HepG2 (cell line): Measurements from ENCODE around the gene PGPEP1. TPM values are rescaled to one million over a fixed set of nuclear protein-coding genes. Genes with fewer than 3 reads are reported as not detected.

ENCODE experiments used
- AKNA ChIP-seq: sonication (generic); formaldehyde crosslinking; IDR thresholded peaks from 2 replicates; pipeline ENCODE4 v1.4.0; 2020; ENCODE audit warnings: missing genetic modification reagents, borderline replicate concordance
- CENPT ChIP-seq: sonication (generic); formaldehyde crosslinking; IDR thresholded peaks from 2 replicates; pipeline ENCODE4 v1.8.0; 2022; ENCODE audit warnings: low read depth, mild to moderate bottlenecking, moderate library complexity, missing genetic modification reagents
- FOXO4 ChIP-seq: sonication (generic); formaldehyde crosslinking; conservative IDR thresholded peaks from 2 replicates; pipeline ENCODE4 v1.8.1; 2023; ENCODE audit warnings: missing genetic modification reagents
- NR2F2 ChIP-seq: IDR thresholded peaks from 2 replicates; pipeline ENCODE4 v1.6.1; 2012; ENCODE audit warnings: low read depth, inconsistent platforms, borderline replicate concordance
- TBP ChIP-seq: sonication (generic); formaldehyde crosslinking; IDR thresholded peaks from 2 replicates; pipeline ENCODE4 v1.5.0; 2020; ENCODE audit warnings: missing genetic modification reagents
- THYN1 ChIP-seq: sonication (generic); formaldehyde crosslinking; IDR thresholded peaks from 2 replicates; pipeline ENCODE4 v1.8.1; 2023; ENCODE audit warnings: low read depth, mild to moderate bottlenecking, moderate library complexity, missing genetic modification reagents, borderline replicate concordance
- ZNF350 ChIP-seq: sonication (generic); formaldehyde crosslinking; IDR thresholded peaks from 2 replicates; pipeline ENCODE4 v1.4.0; 2020; ENCODE audit warnings: mild to moderate bottlenecking, low read depth, missing genetic modification reagents, borderline replicate concordance
- ZNF639 ChIP-seq: conservative IDR thresholded peaks from 2 replicates; pipeline ENCODE4 v1.6.1; 2018; ENCODE audit warnings: missing genetic modification reagents
- polyA plus RNA-seq, 8 experiments: library from polyadenylated mRNA; depleted of rRNA in 3 of 8; stranded (reverse) in 7 of 8; unstranded in 1 of 8; fragments of >200 nt; fragmentation: Illumina TruSeq in 4 of 8; extraction: Trizol in 4 of 8; gene quantifications; 2 replicates each; pipeline versions ENCODE4 v1.2.1 to v1.2.3, GENCODE V29; 2011 to 2016; ENCODE audit warnings: low read depth in 4 of 8, missing spikeins in 1 of 8, mixed read lengths in 1 of 8; ENCODE audit not compliant: insufficient read depth in 1 of 8
- total RNA-seq, 5 experiments: library from RNA; depleted of rRNA; stranded (reverse); fragments of >200 nt; fragmentation: Illumina TruSeq; extraction: Trizol; gene quantifications; 2 replicates each; pipeline ENCODE4 v1.2.3, GENCODE V29; 2016; ENCODE audit warnings: low read depth in 1 of 5
- TF ChIP-seq, protein P1 (sequence below): sonication (generic); formaldehyde crosslinking; IDR thresholded peaks from 2 replicates; pipeline ENCODE4 v1.5.0; 2020; ENCODE audit warnings: mild to moderate bottlenecking, missing genetic modification reagents, borderline replicate concordance

PGPEP1 gene
- total and polyA plus RNA-seq, 2 of the 13 experiments (the other 11 are each of a cell fraction or from before 2014, with no cell fraction given), result 53.1 to 56.6 TPM

DNA sequence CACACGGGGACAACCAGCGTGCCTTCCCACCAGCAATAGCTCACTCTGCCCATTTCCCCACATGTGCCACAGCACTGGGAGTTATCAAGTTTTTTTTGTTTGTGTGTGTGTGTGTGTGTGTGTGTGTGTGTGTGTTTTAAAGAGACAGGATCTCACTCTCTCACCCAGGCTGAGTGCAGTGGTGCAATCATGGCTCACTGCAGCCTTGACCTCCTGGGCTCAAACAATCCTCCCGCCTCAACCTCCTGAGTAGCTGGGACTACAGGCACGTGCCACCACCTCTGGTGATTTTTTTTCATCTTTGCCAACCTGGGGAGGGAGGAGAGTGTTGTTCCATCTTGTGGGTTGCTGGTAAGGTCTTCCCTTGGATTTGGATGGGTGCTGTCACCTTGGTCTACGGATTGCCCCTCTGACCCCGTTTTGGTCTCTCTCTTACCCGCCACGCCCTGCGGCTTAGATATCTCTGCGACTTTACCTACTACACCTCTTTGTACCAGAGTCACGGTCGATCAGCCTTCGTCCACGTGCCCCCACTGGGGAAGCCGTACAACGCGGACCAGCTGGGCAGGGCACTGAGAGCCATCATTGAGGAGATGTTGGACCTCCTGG, 22.6 kb downstream of the PGPEP1 start (continued):
- TF ChIP-seq, protein P1, sequence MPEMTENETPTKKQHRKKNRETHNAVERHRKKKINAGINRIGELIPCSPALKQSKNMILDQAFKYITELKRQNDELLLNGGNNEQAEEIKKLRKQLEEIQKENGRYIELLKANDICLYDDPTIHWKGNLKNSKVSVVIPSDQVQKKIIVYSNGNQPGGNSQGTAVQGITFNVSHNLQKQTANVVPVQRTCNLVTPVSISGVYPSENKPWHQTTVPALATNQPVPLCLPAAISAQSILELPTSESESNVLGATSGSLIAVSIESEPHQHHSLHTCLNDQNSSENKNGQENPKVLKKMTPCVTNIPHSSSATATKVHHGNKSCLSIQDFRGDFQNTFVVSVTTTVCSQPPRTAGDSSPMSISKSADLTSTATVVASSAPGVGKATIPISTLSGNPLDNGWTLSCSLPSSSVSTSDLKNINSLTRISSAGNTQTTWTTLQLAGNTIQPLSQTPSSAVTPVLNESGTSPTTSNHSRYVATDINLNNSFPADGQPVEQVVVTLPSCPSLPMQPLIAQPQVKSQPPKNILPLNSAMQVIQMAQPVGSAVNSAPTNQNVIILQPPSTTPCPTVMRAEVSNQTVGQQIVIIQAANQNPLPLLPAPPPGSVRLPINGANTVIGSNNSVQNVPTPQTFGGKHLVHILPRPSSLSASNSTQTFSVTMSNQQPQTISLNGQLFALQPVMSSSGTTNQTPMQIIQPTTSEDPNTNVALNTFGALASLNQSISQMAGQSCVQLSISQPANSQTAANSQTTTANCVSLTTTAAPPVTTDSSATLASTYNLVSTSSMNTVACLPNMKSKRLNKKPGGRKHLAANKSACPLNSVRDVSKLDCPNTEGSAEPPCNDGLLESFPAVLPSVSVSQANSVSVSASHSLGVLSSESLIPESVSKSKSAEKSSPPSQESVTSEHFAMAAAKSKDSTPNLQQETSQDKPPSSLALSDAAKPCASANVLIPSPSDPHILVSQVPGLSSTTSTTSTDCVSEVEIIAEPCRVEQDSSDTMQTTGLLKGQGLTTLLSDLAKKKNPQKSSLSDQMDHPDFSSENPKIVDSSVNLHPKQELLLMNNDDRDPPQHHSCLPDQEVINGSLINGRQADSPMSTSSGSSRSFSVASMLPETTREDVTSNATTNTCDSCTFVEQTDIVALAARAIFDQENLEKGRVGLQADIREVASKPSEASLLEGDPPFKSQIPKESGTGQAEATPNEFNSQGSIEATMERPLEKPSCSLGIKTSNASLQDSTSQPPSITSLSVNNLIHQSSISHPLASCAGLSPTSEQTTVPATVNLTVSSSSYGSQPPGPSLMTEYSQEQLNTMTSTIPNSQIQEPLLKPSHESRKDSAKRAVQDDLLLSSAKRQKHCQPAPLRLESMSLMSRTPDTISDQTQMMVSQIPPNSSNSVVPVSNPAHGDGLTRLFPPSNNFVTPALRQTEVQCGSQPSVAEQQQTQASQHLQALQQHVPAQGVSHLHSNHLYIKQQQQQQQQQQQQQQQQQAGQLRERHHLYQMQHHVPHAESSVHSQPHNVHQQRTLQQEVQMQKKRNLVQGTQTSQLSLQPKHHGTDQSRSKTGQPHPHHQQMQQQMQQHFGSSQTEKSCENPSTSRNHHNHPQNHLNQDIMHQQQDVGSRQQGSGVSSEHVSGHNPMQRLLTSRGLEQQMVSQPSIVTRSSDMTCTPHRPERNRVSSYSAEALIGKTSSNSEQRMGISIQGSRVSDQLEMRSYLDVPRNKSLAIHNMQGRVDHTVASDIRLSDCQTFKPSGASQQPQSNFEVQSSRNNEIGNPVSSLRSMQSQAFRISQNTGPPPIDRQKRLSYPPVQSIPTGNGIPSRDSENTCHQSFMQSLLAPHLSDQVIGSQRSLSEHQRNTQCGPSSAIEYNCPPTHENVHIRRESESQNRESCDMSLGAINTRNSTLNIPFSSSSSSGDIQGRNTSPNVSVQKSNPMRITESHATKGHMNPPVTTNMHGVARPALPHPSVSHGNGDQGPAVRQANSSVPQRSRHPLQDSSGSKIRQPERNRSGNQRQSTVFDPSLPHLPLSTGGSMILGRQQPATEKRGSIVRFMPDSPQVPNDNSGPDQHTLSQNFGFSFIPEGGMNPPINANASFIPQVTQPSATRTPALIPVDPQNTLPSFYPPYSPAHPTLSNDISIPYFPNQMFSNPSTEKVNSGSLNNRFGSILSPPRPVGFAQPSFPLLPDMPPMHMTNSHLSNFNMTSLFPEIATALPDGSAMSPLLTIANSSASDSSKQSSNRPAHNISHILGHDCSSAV (CRISPR knock-in tag), result no peak
- TF ChIP-seq ZNF350 (CRISPR knock-in tag) (no peak; the same call in 1 of the 2 replicates), TBP (no peak), NR2F2 (no peak), ZNF639 (CRISPR knock-in tag) (no peak), AKNA (CRISPR knock-in tag) (no peak), THYN1 (CRISPR knock-in tag) (0 out of 2 replicates have a peak, but pooled peaks have one; percentile 60), FOXO4 (CRISPR knock-in tag) (no peak), CENPT (CRISPR knock-in tag) (no peak)
